ACC112 (cell line): ENCODE data around the gene ATR.
"Not testable (repeated sequence)": the region's sequence is repeated elsewhere in the genome, so short reads cannot be mapped to it uniquely, and the experiment has no call there.

Experiments used
- H2AFZ ChIP-seq: fragments of 200-600 bp; sonication (generic); one replicate; pipeline ENCODE4 v1.6.0; 2017; ENCODE audit warnings: antibody characterized with exemption, low read length; ENCODE audit not compliant: unreplicated experiment
- H3K27ac ChIP-seq: fragments of 200-600 bp; sonication (generic); 2 replicates; pipeline ENCODE4 v1.5.1; 2014; ENCODE audit warnings: low read depth, mild to moderate bottlenecking, antibody characterized with exemption, low read length, moderate library complexity
- H3K27me3 ChIP-seq: fragments of 200-600 bp; sonication (generic); 2 replicates; pipeline ENCODE4 v1.6.1; 2014; ENCODE audit warnings: mild to moderate bottlenecking, antibody characterized with exemption, low read length, moderate library complexity, mixed read lengths; ENCODE audit not compliant: insufficient read depth
- H3K36me3 ChIP-seq: fragments of 200-600 bp; sonication (generic); 2 replicates; pipeline ENCODE4 v1.6.1; 2016; ENCODE audit warnings: mild to moderate bottlenecking, antibody characterized with exemption, low read length, moderate library complexity, mixed read lengths; ENCODE audit not compliant: insufficient read depth
- H3K4me1 ChIP-seq: fragments of 200-600 bp; sonication (generic); one replicate; pipeline ENCODE4 v1.6.1; 2016; ENCODE audit warnings: low read length, mixed read lengths; ENCODE audit not compliant: insufficient read depth, unreplicated experiment, control insufficient read depth
- H3K4me3 ChIP-seq: fragments of 200-600 bp; sonication (generic); 2 replicates; pipeline ENCODE4 v1.5.1; 2014; ENCODE audit warnings: mild to moderate bottlenecking, low read depth, low read length
- H3K79me2 ChIP-seq: fragments of 200-600 bp; sonication (generic); one replicate; pipeline ENCODE4 v1.6.0; 2016; ENCODE audit warnings: low read length; ENCODE audit not compliant: control insufficient read depth, unreplicated experiment, insufficient read depth

ATR gene

GRCh38 chr3:142611206-142611605 lies 32.7 kb upstream of the ATR start:
- no peak overlapping the region for H3K4me3 ChIP-seq
- no peaks in the 10 kb centered on the region for H3K79me2 ChIP-seq
- no peaks in the 10 kb centered on the region for H3K4me1 ChIP-seq
- H3K36me3 ChIP-seq, result no peaks in the 10 kb centered on the region
- no peak overlapping the region for H3K27ac ChIP-seq
- no peak overlapping the region for H2AFZ ChIP-seq
- no peaks in the 10 kb centered on the region for H3K27me3 ChIP-seq

- Histone ChIP-seq H3K27ac (no peak overlapping the region), H3K79me2 (no peaks in the 10 kb centered on the region), H3K27me3 (no peaks in the 10 kb centered on the region), H3K36me3 (no peaks in the 10 kb centered on the region), H3K4me1 (no peaks in the 10 kb centered on the region), H3K4me3 (no peak overlapping the region), H2AFZ (no peak overlapping the region)
Measured at GRCh38 chr3:142609136-142609535, 30.6 kb upstream of the ATR start.

GRCh38 chr3:142608631-142609030 lies 30.1 kb upstream of the ATR start:
- no peak overlapping the region for H2AFZ ChIP-seq
- H3K4me1 ChIP-seq, result no peaks in the 10 kb centered on the region
- H3K4me3 ChIP-seq, result no peak overlapping the region
- H3K36me3 ChIP-seq, result no peaks in the 10 kb centered on the region
- H3K27me3 ChIP-seq, result no peaks in the 10 kb centered on the region
- H3K27ac ChIP-seq, result no peak overlapping the region
- H3K79me2 ChIP-seq, result no peaks in the 10 kb centered on the region

- H3K4me1 ChIP-seq, result no peaks in the 10 kb centered on the region
- no peaks in the 10 kb centered on the region for H3K27me3 ChIP-seq
- no peaks in the 10 kb centered on the region for H3K79me2 ChIP-seq
- no peak overlapping the region for H3K4me3 ChIP-seq
- no peaks in the 10 kb centered on the region for H3K36me3 ChIP-seq
- no peak overlapping the region for H2AFZ ChIP-seq
- H3K27ac ChIP-seq, result no peak overlapping the region
Measured at GRCh38 chr3:142604940-142605339, 26.4 kb upstream of the ATR start.

GRCh38 chr3:142603386-142603705 lies 24.8 kb upstream of the ATR start:
- H3K36me3 ChIP-seq, H3K79me2 ChIP-seq, H3K4me1 ChIP-seq, H3K27ac ChIP-seq, H3K27me3 ChIP-seq, H2AFZ ChIP-seq, H3K4me3 ChIP-seq: not testable (repeated sequence)

- Histone ChIP-seq H3K27me3 (no peaks in the 10 kb centered on the region), H3K4me3 (no peak overlapping the region), H3K79me2 (no peaks in the 10 kb centered on the region), H3K36me3 (no peaks in the 10 kb centered on the region), H2AFZ (no peak overlapping the region), H3K4me1 (no peaks in the 10 kb centered on the region), H3K27ac (no peak overlapping the region)
Measured at GRCh38 chr3:142602619-142603385, 24.3 kb upstream of the ATR start.

- Histone ChIP-seq H3K36me3 (no peaks in the 10 kb centered on the region), H3K79me2 (no peaks in the 10 kb centered on the region), H2AFZ (no peak overlapping the region), H3K4me1 (peaks cover 5% of the 10 kb centered on the region), H3K27ac (no peak overlapping the region), H3K4me3 (no peak overlapping the region), H3K27me3 (no peaks in the 10 kb centered on the region)
Measured at GRCh38 chr3:142601713-142602112, 23.2 kb upstream of the ATR start.

GRCh38 chr3:142597906-142598305 lies 19.4 kb upstream of the ATR start:
- H2AFZ ChIP-seq, result no peak overlapping the region
- no peaks in the 10 kb centered on the region for H3K79me2 ChIP-seq
- peaks cover 12% of the 10 kb centered on the region for H3K4me1 ChIP-seq
- H3K27me3 ChIP-seq, result no peaks in the 10 kb centered on the region
- H3K27ac ChIP-seq, result no peak overlapping the region
- H3K36me3 ChIP-seq, result no peaks in the 10 kb centered on the region
- no peak overlapping the region for H3K4me3 ChIP-seq

- no peak overlapping the region for H3K27ac ChIP-seq
- H3K79me2 ChIP-seq, result no peaks in the 10 kb centered on the region
- H3K4me3 ChIP-seq, result peak overlapping the region; percentile 89
- no peaks in the 10 kb centered on the region for H3K27me3 ChIP-seq
- peaks cover 12% of the 10 kb centered on the region for H3K4me1 ChIP-seq
- no peaks in the 10 kb centered on the region for H3K36me3 ChIP-seq
- peak overlapping the region; percentile 98 for H2AFZ ChIP-seq
Measured at GRCh38 chr3:142596726-142597088, 18.2 kb upstream of the ATR start.

GRCh38 chr3:142595951-142596725 lies 17.6 kb upstream of the ATR start, which contains the start of gene PLS1:
PLS1 (plus strand) TSS chr3:142596393; CDS start chr3:142664238, 67,845 bp downstream.
- no peaks in the 10 kb centered on the region for H3K27me3 ChIP-seq
- no peaks in the 10 kb centered on the region for H3K36me3 ChIP-seq
- no peaks in the 10 kb centered on the region for H3K79me2 ChIP-seq
- peak within 1 kb of the TSS; percentile 89 for H3K4me3 ChIP-seq
- peak within 1 kb of the TSS; percentile 16; the same call in 1 of the 2 replicates for H3K27ac ChIP-seq
- H2AFZ ChIP-seq, result peak within 1 kb of the TSS; percentile 98
- peaks cover 12% of the 10 kb centered on the region for H3K4me1 ChIP-seq

GRCh38 chr3:142595581-142595950 lies 17.0 kb upstream of the ATR start:
- H3K27ac ChIP-seq, result peak overlapping the region; percentile 16; the same call in 1 of the 2 replicates
- no peaks in the 10 kb centered on the region for H3K79me2 ChIP-seq
- H2AFZ ChIP-seq, result peak overlapping the region; percentile 98
- H3K27me3 ChIP-seq, result no peaks in the 10 kb centered on the region
- peak overlapping the region; percentile 89 for H3K4me3 ChIP-seq
- peaks cover 12% of the 10 kb centered on the region for H3K4me1 ChIP-seq
- no peaks in the 10 kb centered on the region for H3K36me3 ChIP-seq
